ENCODE measurements around the gene CIC.

DNA sequence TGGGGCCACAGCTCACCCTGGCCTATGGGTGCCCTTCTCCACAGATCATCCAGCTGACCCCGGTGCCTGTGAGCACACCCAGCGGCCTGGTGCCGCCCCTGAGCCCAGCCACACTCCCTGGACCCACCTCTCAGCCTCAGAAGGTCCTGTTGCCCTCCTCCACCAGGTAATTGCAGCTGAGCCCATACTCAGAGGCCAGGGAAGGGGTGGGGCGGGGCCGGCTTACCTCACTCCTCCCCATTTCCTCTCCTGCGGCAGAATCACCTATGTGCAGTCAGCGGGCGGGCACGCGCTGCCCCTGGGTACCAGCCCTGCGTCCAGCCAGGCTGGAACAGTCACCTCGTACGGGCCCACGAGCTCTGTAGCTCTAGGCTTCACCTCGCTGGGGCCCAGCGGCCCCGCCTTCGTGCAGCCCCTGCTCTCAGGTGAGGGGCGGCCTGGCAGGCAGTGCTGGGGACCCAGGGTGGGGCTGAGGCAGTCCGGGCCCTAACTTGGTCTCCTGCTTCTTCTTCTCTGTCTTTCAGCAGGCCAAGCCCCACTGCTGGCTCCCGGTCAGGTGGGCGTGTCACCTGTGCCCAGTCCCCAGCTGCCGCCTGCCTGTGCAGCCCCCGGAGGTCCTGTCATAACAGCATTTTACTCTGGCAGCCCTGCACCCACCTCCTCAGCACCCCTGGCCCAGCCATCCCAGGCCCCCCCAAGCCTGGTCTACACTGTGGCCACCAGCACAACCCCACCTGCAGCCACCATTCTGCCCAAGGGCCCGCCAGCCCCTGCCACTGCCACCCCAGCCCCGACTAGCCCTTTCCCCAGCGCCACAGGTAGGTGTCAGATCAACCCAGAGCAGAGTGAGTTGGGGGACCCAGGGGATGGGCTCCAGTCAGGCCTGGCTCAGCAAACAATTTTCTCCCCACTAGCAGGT, 23.2 kb downstream of the CIC start:
- TF ChIP-seq, protein P1, sequence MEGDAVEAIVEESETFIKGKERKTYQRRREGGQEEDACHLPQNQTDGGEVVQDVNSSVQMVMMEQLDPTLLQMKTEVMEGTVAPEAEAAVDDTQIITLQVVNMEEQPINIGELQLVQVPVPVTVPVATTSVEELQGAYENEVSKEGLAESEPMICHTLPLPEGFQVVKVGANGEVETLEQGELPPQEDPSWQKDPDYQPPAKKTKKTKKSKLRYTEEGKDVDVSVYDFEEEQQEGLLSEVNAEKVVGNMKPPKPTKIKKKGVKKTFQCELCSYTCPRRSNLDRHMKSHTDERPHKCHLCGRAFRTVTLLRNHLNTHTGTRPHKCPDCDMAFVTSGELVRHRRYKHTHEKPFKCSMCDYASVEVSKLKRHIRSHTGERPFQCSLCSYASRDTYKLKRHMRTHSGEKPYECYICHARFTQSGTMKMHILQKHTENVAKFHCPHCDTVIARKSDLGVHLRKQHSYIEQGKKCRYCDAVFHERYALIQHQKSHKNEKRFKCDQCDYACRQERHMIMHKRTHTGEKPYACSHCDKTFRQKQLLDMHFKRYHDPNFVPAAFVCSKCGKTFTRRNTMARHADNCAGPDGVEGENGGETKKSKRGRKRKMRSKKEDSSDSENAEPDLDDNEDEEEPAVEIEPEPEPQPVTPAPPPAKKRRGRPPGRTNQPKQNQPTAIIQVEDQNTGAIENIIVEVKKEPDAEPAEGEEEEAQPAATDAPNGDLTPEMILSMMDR (IDR thresholded peaks at IDR 0.05; ENCODE audit: insufficient read depth, low read length, poor library complexity, severe bottlenecking): no peak
- TF ChIP-seq EZH2phosphoT487 (conservative IDR thresholded peaks at IDR 0.05; ENCODE audit: low read length): no peak
